GM23338 (cell line): ENCODE results near the gene KRTAP12-1. TPM values are rescaled to one million over a fixed set of nuclear protein-coding genes. Genes with fewer than 3 reads are reported as not detected.

Experiments used
- ATAC-seq: fragments of 200-7000 bp; cut with Tn5 transposase; 3 replicates; pipeline ENCODE4 v1.9.1; 2020
- DNase-seq: peaks from one replicate; pipeline ENCODE4 v3.0.0-alpha.2; 2015; ENCODE audit warnings: low spot score
- H2AFZ ChIP-seq: fragments of 200-600 bp; sonication (generic); 2 replicates; pipeline ENCODE4 v1.8.0; 2016; ENCODE audit warnings: antibody characterized with exemption, mild to moderate bottlenecking, moderate library complexity
- H3F3A ChIP-seq: fragments of 200-600 bp; sonication (generic); replicated peaks from 2 replicates; pipeline ENCODE4 v1.8.0; 2017; ENCODE audit warnings: antibody characterized with exemption, mixed run types, low read depth
- H3K27ac ChIP-seq: fragments of 200-600 bp; sonication (generic); 2 replicates; pipeline ENCODE4 v1.6.1; 2016; ENCODE audit warnings: low read depth
- H3K27me3 ChIP-seq: fragments of 200-600 bp; sonication (generic); 2 replicates; pipeline ENCODE4 v1.8.0; 2016; ENCODE audit warnings: mild to moderate bottlenecking, mixed run types, moderate library complexity; ENCODE audit not compliant: insufficient read depth
- H3K36me3 ChIP-seq: fragments of 200-600 bp; sonication (generic); 2 replicates; pipeline ENCODE4 v1.8.0; 2016; ENCODE audit warnings: mild to moderate bottlenecking; ENCODE audit not compliant: insufficient read depth
- H3K4me1 ChIP-seq: fragments of 200-600 bp; sonication (generic); 2 replicates; pipeline ENCODE4 v1.8.0; 2016; ENCODE audit warnings: mild to moderate bottlenecking, moderate library complexity; ENCODE audit not compliant: insufficient read depth
- H3K4me2 ChIP-seq: fragments of 200-600 bp; sonication (generic); 2 replicates; pipeline ENCODE4 v1.7.1; 2017; ENCODE audit warnings: mixed run types
- H3K4me3 ChIP-seq: fragments of 200-600 bp; sonication (generic); 2 replicates; pipeline ENCODE4 v1.6.1; 2016; ENCODE audit warnings: mixed run types
- H3K79me2 ChIP-seq: fragments of 200-600 bp; sonication (generic); replicated peaks from 2 replicates; pipeline ENCODE4 v1.8.0; 2017; ENCODE audit warnings: mild to moderate bottlenecking; ENCODE audit not compliant: insufficient read depth
- H3K9me2 ChIP-seq: fragments of 200-600 bp; sonication (generic); 2 replicates; pipeline ENCODE4 v1.8.0; 2017; ENCODE audit not compliant: insufficient read depth
- H4K20me1 ChIP-seq: fragments of 200-600 bp; sonication (generic); replicated peaks from 2 replicates; pipeline ENCODE4 v1.8.0; 2017; ENCODE audit warnings: mild to moderate bottlenecking; ENCODE audit not compliant: insufficient read depth
- H3K27ac Mint-ChIP-seq: 2 replicates; pipeline ENCODE4 v1.8.0; 2020; ENCODE audit warnings: inconsistent platforms, mild to moderate bottlenecking, moderate library complexity, mixed read lengths
- H3K27me3 Mint-ChIP-seq: 3 replicates; pipeline ENCODE4 v1.8.0; 2022; ENCODE audit warnings: low read depth, mild to moderate bottlenecking, moderate library complexity, mixed read lengths, inconsistent platforms; ENCODE audit not compliant: insufficient read depth, poor library complexity
- H3K36me3 Mint-ChIP-seq: 3 replicates; pipeline ENCODE4 v1.8.0; 2021; ENCODE audit warnings: low read depth, mild to moderate bottlenecking, inconsistent platforms, moderate library complexity, mixed read lengths
- H3K4me1 Mint-ChIP-seq: 3 replicates; pipeline ENCODE4 v1.8.0; 2020; ENCODE audit warnings: mild to moderate bottlenecking, inconsistent platforms, mixed read lengths
- H3K4me3 Mint-ChIP-seq: 3 replicates; pipeline ENCODE4 v1.8.0; 2021; ENCODE audit warnings: moderate library complexity, mild to moderate bottlenecking, inconsistent platforms, mixed read lengths
- H3K9me3 Mint-ChIP-seq: 3 replicates; pipeline ENCODE4 v1.8.0; 2020; ENCODE audit warnings: moderate library complexity, mild to moderate bottlenecking, inconsistent platforms, mixed read lengths
- CREB1 ChIP-seq: fragments of 250-450 bp; sonication (Bioruptor Pico); IDR thresholded peaks from 2 replicates; pipeline ENCODE4 v1.5.0; 2020; ENCODE audit warnings: low read depth, mild to moderate bottlenecking, moderate library complexity
- EZH2phosphoT487 ChIP-seq: fragments of 200-600 bp; sonication (generic); IDR thresholded peaks from one replicate; pipeline ENCODE4 v1.8.1; 2018; ENCODE audit warnings: antibody characterized with exemption; ENCODE audit not compliant: unreplicated experiment
- JUNB ChIP-seq: IDR thresholded peaks from one replicate; pipeline ENCODE4 v1.6.1; 2016; ENCODE audit warnings: antibody characterized with exemption; ENCODE audit not compliant: unreplicated experiment
- NANOG ChIP-seq: IDR thresholded peaks from 2 replicates; pipeline ENCODE4 v1.6.1; 2016; ENCODE audit warnings: antibody characterized with exemption, borderline replicate concordance
- POLR2AphosphoS5 ChIP-seq: IDR thresholded peaks from 2 replicates; pipeline ENCODE4 v1.6.1; 2016; ENCODE audit warnings: antibody characterized with exemption, low read depth
- ZNF114 ChIP-seq: fragments of 250-450 bp; sonication (Bioruptor Pico); IDR thresholded peaks from 2 replicates; pipeline ENCODE4 v1.5.0; 2020; ENCODE audit warnings: mild to moderate bottlenecking, moderate library complexity
- ZNF331 ChIP-seq: fragments of 250-450 bp; sonication (Bioruptor Pico); IDR thresholded peaks from 2 replicates; pipeline ENCODE4 v1.5.0; 2020; ENCODE audit warnings: low read depth, mild to moderate bottlenecking, moderate library complexity
- polyA plus RNA-seq: library from polyadenylated mRNA; unstranded; fragments of >200 nt; fragmentation: Nextera tagmentation; extraction: Ambion mirVana; gene quantifications from 2 replicates; pipeline ENCODE4 v1.2.1, GENCODE V29; 2016
- total RNA-seq: library from RNA; depleted of rRNA; stranded (reverse); fragments of >200 nt; shearing (Covaris generic); gene quantifications from 2 replicates; pipeline ENCODE4 v1.2.3, GENCODE V29; 2014
- TF ChIP-seq, protein P1 (sequence below): fragments of 250-450 bp; sonication (Bioruptor Pico); IDR thresholded peaks from 2 replicates; pipeline ENCODE4 v1.5.0; 2020; ENCODE audit warnings: mild to moderate bottlenecking, moderate library complexity
- TF ChIP-seq, protein P2 (sequence below): IDR thresholded peaks from 2 replicates; pipeline ENCODE4 v1.6.1; 2016; ENCODE audit warnings: antibody characterized with exemption
- TF ChIP-seq, protein P3 (sequence below), 2 experiments: fragments of 200-600 bp in 1 of 2; sonication (generic) in 1 of 2; conservative IDR thresholded peaks; 2 replicates each; pipeline versions ENCODE4 v1.5.1 to v1.6.1; 2016 to 2017; ENCODE audit warnings: antibody characterized with exemption in 2 of 2, low read depth in 2 of 2, mild to moderate bottlenecking in 2 of 2, moderate library complexity in 1 of 2

KRTAP12-1 gene
- total and polyA plus RNA-seq, 2 experiments from 2014 or later = not detected

DNA sequence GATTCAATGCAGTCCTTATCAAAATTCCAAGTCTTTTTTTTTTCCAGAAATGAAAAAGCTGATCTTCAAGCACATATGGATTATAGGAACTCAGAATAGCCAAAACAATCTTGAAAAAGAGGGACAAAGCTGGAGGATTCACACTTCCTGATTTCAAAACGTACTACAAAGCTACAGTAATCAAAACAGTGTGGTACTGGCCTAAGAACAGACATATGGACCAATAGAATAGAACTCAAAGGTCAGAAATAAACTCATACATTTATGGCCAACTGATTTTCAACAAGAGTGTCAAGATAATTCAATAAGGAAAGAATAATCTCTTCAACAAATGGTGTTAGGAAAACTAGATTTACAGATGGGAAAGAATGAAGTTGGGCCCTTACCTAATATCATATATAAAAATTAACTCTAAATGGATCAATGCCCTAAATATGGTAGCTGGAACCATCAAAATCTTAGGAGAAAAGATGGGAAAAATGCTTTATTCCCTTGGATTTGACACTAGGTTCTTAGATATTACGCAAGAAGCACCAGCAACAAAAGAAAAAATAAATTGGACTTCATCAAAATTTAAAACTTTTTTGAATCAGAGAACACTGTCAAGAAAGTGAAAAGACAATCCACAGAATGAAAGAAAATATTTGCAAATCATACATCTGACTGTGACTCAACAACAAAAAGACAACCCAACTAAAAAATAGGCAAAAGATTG is 11.0 kb upstream of the KRTAP12-1 start:
- Mint-ChIP-seq H3K36me3 (peaks cover 17% of the 10 kb centered on the region; the same call in 1 of the 3 replicates), H3K27me3 (peaks cover 10% of the 10 kb centered on the region), H3K27ac (no peak overlapping the region), H3K4me1 (peaks cover 28% of the 10 kb centered on the region), H3K9me3 (peaks cover 17% of the 10 kb centered on the region; the same call in 2 of the 3 replicates), H3K4me3 (no peak overlapping the region)
- Histone ChIP-seq H3K27ac (no peak overlapping the region), H3K9me2 (no peaks in the 10 kb centered on the region), H3K4me2 (no peak overlapping the region), H3F3A (no peaks in the 10 kb centered on the region), H3K4me1 (peaks cover 7% of the 10 kb centered on the region; the same call in 1 of the 2 replicates), H3K27me3 (no peaks in the 10 kb centered on the region), H4K20me1 (no peaks in the 10 kb centered on the region), H3K4me3 (no peak overlapping the region), H2AFZ (no peak overlapping the region), H3K79me2 (no peaks in the 10 kb centered on the region), H3K36me3 (no peaks in the 10 kb centered on the region; the same call in 1 of the 2 replicates)
- DNase-seq = no peak
- no peak for ATAC-seq
- TF ChIP-seq POLR2AphosphoS5 = no peak

DNA sequence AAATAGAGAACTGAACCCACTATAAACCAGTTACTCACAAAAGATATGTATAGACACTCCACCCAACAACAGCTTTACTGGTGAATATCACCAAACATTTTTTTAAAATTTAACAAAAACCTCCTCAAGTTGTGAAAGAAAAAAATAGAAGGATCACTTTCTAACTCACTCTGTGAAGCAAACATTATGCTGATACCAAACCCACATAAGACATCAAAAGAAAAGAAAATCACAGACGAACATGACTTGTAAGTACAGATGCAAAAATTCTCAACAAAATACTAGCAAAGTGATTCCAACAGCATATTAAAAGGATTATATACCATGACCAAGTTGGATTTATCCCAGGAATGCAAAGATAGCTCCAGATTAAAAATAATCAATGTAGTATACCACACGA is 9.7 kb upstream of the KRTAP12-1 start:
- H3K4me1 ChIP-seq = peaks cover 8% of the 10 kb centered on the region
- Mint-ChIP-seq H3K4me1 (peaks cover 30% of the 10 kb centered on the region), H3K9me3 (peaks cover 17% of the 10 kb centered on the region; the same call in 2 of the 3 replicates), H3K27ac (no peak overlapping the region), H3K36me3 (peaks cover 17% of the 10 kb centered on the region; the same call in 1 of the 3 replicates), H3K4me3 (no peak overlapping the region), H3K27me3 (peaks cover 15% of the 10 kb centered on the region)
- no peak overlapping the region for H3K4me2 ChIP-seq
- no peak for DNase-seq
- no peaks in the 10 kb centered on the region for H3K79me2 ChIP-seq
- H3K27ac ChIP-seq = no peak overlapping the region
- no peak for ATAC-seq
- no peaks in the 10 kb centered on the region; the same call in 1 of the 2 replicates for H3K36me3 ChIP-seq
- H4K20me1 ChIP-seq = no peaks in the 10 kb centered on the region
- no peak for TF ChIP-seq NANOG
- no peak for TF ChIP-seq EZH2phosphoT487
- TF ChIP-seq ZNF331 (CRISPR knock-in tag) = no peak
- TF ChIP-seq, protein P1, sequence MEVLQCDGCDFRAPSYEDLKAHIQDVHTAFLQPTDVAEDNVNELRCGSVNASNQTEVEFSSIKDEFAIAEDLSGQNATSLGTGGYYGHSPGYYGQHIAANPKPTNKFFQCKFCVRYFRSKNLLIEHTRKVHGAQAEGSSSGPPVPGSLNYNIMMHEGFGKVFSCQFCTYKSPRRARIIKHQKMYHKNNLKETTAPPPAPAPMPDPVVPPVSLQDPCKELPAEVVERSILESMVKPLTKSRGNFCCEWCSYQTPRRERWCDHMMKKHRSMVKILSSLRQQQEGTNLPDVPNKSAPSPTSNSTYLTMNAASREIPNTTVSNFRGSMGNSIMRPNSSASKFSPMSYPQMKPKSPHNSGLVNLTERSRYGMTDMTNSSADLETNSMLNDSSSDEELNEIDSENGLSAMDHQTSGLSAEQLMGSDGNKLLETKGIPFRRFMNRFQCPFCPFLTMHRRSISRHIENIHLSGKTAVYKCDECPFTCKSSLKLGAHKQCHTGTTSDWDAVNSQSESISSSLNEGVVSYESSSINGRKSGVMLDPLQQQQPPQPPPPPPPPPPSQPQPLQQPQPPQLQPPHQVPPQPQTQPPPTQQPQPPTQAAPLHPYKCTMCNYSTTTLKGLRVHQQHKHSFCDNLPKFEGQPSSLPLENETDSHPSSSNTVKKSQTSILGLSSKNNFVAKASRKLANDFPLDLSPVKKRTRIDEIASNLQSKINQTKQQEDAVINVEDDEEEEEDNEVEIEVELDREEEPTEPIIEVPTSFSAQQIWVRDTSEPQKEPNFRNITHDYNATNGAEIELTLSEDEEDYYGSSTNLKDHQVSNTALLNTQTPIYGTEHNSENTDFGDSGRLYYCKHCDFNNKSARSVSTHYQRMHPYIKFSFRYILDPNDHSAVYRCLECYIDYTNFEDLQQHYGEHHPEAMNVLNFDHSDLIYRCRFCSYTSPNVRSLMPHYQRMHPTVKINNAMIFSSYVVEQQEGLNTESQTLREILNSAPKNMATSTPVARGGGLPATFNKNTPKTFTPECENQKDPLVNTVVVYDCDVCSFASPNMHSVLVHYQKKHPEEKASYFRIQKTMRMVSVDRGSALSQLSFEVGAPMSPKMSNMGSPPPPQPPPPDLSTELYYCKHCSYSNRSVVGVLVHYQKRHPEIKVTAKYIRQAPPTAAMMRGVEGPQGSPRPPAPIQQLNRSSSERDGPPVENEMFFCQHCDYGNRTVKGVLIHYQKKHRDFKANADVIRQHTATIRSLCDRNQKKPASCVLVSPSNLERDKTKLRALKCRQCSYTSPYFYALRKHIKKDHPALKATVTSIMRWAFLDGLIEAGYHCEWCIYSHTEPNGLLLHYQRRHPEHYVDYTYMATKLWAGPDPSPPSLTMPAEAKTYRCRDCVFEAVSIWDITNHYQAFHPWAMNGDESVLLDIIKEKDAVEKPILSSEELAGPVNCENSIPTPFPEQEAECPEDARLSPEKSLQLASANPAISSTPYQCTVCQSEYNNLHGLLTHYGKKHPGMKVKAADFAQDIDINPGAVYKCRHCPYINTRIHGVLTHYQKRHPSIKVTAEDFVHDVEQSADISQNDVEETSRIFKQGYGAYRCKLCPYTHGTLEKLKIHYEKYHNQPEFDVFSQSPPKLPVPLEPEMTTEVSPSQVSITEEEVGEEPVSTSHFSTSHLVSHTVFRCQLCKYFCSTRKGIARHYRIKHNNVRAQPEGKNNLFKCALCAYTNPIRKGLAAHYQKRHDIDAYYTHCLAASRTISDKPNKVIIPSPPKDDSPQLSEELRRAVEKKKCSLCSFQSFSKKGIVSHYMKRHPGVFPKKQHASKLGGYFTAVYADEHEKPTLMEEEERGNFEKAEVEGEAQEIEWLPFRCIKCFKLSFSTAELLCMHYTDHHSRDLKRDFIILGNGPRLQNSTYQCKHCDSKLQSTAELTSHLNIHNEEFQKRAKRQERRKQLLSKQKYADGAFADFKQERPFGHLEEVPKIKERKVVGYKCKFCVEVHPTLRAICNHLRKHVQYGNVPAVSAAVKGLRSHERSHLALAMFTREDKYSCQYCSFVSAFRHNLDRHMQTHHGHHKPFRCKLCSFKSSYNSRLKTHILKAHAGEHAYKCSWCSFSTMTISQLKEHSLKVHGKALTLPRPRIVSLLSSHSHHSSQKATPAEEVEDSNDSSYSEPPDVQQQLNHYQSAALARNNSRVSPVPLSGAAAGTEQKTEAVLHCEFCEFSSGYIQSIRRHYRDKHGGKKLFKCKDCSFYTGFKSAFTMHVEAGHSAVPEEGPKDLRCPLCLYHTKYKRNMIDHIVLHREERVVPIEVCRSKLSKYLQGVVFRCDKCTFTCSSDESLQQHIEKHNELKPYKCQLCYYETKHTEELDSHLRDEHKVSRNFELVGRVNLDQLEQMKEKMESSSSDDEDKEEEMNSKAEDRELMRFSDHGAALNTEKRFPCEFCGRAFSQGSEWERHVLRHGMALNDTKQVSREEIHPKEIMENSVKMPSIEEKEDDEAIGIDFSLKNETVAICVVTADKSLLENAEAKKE (CRISPR knock-in tag) = no peak
- TF ChIP-seq, protein P2, sequence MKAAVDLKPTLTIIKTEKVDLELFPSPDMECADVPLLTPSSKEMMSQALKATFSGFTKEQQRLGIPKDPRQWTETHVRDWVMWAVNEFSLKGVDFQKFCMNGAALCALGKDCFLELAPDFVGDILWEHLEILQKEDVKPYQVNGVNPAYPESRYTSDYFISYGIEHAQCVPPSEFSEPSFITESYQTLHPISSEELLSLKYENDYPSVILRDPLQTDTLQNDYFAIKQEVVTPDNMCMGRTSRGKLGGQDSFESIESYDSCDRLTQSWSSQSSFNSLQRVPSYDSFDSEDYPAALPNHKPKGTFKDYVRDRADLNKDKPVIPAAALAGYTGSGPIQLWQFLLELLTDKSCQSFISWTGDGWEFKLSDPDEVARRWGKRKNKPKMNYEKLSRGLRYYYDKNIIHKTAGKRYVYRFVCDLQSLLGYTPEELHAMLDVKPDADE = no peak
- no peak for TF ChIP-seq CREB1
- no peak for TF ChIP-seq JUNB
- TF ChIP-seq, protein P3, sequence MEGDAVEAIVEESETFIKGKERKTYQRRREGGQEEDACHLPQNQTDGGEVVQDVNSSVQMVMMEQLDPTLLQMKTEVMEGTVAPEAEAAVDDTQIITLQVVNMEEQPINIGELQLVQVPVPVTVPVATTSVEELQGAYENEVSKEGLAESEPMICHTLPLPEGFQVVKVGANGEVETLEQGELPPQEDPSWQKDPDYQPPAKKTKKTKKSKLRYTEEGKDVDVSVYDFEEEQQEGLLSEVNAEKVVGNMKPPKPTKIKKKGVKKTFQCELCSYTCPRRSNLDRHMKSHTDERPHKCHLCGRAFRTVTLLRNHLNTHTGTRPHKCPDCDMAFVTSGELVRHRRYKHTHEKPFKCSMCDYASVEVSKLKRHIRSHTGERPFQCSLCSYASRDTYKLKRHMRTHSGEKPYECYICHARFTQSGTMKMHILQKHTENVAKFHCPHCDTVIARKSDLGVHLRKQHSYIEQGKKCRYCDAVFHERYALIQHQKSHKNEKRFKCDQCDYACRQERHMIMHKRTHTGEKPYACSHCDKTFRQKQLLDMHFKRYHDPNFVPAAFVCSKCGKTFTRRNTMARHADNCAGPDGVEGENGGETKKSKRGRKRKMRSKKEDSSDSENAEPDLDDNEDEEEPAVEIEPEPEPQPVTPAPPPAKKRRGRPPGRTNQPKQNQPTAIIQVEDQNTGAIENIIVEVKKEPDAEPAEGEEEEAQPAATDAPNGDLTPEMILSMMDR (conservative IDR thresholded peaks at IDR 0.05; ENCODE audit: low read depth in 2 of 2) = no peak
- TF ChIP-seq ZNF114 (CRISPR knock-in tag) = no peak
- TF ChIP-seq POLR2AphosphoS5 = no peak
- no peak overlapping the region for H3K4me3 ChIP-seq
- no peaks in the 10 kb centered on the region for H3K27me3 ChIP-seq
- H3F3A ChIP-seq = 0 out of 2 replicates have a peak, but pooled peaks cover 4% of the 10 kb centered on the region
- no peaks in the 10 kb centered on the region for H3K9me2 ChIP-seq
- H2AFZ ChIP-seq = no peak overlapping the region
